RWPE2 (cell line): ENCODE data around the gene LRIG2.
A peak's percentile ranks its signal among the peaks of the same experiment; 100 is the strongest.

Experiments used
- ATAC-seq: fragments of 200-7000 bp; cut with Tn5 transposase; 3 replicates; pipeline ENCODE4 v1.9.1; 2021; ENCODE audit warnings: low read depth
- DNase-seq: peaks from one replicate; pipeline ENCODE4 v3.0.0-alpha.2; 2020; ENCODE audit warnings: low spot score
- H3K27ac ChIP-seq: fragments of 450-650 bp; 2 replicates; pipeline ENCODE4 v1.5.1; 2017; ENCODE audit warnings: mild to moderate bottlenecking; ENCODE audit not compliant: poor library complexity, severe bottlenecking
- H3K27me3 ChIP-seq: fragments of 250-450 bp; sonication (Bioruptor Pico); 2 replicates; pipeline ENCODE4 v1.5.1; 2021; ENCODE audit warnings: mild to moderate bottlenecking, moderate library complexity; ENCODE audit not compliant: insufficient read depth, poor library complexity, severe bottlenecking
- H3K36me3 ChIP-seq: fragments of 250-450 bp; sonication (Bioruptor Pico); 2 replicates; pipeline ENCODE4 v1.5.1; 2020; ENCODE audit warnings: low read depth, mild to moderate bottlenecking, moderate library complexity
- H3K4me1 ChIP-seq: fragments of 250-450 bp; sonication (Bioruptor Pico); 2 replicates; pipeline ENCODE4 v1.5.1; 2021; ENCODE audit warnings: mild to moderate bottlenecking, moderate library complexity; ENCODE audit not compliant: insufficient read depth, poor library complexity, severe bottlenecking
- H3K4me3 ChIP-seq: fragments of 250-450 bp; sonication (Bioruptor Pico); 2 replicates; pipeline ENCODE4 v1.5.1; 2021; ENCODE audit warnings: mild to moderate bottlenecking, moderate library complexity; ENCODE audit not compliant: severe bottlenecking
- H3K9me3 ChIP-seq: fragments of 250-450 bp; sonication (Bioruptor Pico); 2 replicates; pipeline ENCODE4 v1.5.1; 2021; ENCODE audit warnings: mild to moderate bottlenecking, moderate library complexity; ENCODE audit not compliant: severe bottlenecking
- TF ChIP-seq, protein P1 (sequence below): fragments of 450-650 bp; IDR thresholded peaks from one replicate; pipeline ENCODE4 v1.5.1; 2017; ENCODE audit warnings: mild to moderate bottlenecking, moderate library complexity; ENCODE audit not compliant: poor library complexity, severe bottlenecking

LRIG2 gene

DNA sequence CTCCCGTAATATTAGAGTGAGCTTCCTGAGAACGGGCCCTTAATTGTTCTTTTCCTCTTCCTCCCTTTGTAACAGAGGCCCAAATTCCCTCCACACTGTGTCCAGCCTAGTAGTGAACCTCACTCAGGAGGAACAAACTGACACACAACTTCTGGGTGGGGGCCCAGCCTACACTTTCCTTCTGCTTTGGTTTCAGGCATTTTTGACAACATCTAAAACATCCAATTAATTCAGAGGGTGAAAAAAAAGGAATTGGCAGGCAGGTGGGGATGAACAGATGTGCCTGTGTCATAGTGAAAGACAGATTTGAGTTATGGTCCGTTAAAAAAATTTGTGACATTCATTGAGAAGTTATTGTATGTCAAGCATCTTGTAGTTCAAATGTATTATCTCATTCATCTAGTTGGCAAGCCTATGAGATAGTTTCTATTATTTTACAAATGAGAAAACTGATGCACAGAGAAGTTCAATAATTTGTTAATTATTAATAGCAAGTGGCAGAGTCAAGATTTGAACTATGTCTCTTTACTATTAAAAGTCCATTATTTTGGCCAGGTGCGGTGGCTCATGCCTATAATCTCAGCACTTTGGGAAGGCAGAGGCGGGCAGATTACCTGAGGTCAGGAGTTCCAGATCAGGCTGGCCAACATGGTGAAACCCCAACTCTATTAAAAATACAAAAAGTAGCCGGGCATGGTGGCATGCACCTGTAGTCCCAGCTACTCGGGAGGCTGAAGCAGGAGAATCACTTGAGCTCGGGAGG is 41.6 kb upstream of the LRIG2 start:
- no peaks in the 10 kb centered on the region for H3K27me3 ChIP-seq
- peaks cover 20% of the 10 kb centered on the region for H3K4me1 ChIP-seq
- H3K27ac ChIP-seq, result no peak overlapping the region
- TF ChIP-seq, protein P1, sequence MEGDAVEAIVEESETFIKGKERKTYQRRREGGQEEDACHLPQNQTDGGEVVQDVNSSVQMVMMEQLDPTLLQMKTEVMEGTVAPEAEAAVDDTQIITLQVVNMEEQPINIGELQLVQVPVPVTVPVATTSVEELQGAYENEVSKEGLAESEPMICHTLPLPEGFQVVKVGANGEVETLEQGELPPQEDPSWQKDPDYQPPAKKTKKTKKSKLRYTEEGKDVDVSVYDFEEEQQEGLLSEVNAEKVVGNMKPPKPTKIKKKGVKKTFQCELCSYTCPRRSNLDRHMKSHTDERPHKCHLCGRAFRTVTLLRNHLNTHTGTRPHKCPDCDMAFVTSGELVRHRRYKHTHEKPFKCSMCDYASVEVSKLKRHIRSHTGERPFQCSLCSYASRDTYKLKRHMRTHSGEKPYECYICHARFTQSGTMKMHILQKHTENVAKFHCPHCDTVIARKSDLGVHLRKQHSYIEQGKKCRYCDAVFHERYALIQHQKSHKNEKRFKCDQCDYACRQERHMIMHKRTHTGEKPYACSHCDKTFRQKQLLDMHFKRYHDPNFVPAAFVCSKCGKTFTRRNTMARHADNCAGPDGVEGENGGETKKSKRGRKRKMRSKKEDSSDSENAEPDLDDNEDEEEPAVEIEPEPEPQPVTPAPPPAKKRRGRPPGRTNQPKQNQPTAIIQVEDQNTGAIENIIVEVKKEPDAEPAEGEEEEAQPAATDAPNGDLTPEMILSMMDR, result no peak
- ATAC-seq, result no peak
- H3K4me3 ChIP-seq, result no peak overlapping the region
- no peak for DNase-seq
- H3K9me3 ChIP-seq, result no peaks in the 10 kb centered on the region
- no peaks in the 10 kb centered on the region for H3K36me3 ChIP-seq

DNA sequence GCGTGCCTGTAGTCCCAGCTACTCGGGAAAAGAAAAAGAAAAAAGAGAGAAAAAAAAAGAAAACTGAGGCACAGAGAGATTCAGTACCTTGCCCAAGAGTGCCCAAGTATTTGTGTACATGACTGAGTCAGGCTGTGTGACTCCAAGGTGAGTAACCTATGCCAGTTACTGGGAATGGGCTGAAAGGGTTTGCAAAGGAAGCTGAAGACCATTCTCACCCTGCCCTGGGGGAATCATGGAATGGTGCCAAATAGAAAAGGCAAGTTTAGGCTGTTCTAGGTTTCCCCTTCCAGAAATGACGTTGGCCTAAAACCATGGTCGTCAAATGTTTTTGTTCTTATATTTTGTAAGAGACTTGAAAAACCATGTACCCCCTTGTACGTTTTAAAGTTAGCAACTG is 37.9 kb upstream of the LRIG2 start:
- DNase-seq (peak; percentile 89), ATAC-seq (peak; percentile 99)
- H3K27me3 ChIP-seq, result no peaks in the 10 kb centered on the region
- H3K27ac ChIP-seq, result peak overlapping the region; percentile 87
- H3K9me3 ChIP-seq, result no peaks in the 10 kb centered on the region
- H3K4me3 ChIP-seq, result no peak overlapping the region
- no peaks in the 10 kb centered on the region for H3K36me3 ChIP-seq
- H3K4me1 ChIP-seq, result peaks cover 27% of the 10 kb centered on the region
- TF ChIP-seq, protein P1, result no peak

DNA sequence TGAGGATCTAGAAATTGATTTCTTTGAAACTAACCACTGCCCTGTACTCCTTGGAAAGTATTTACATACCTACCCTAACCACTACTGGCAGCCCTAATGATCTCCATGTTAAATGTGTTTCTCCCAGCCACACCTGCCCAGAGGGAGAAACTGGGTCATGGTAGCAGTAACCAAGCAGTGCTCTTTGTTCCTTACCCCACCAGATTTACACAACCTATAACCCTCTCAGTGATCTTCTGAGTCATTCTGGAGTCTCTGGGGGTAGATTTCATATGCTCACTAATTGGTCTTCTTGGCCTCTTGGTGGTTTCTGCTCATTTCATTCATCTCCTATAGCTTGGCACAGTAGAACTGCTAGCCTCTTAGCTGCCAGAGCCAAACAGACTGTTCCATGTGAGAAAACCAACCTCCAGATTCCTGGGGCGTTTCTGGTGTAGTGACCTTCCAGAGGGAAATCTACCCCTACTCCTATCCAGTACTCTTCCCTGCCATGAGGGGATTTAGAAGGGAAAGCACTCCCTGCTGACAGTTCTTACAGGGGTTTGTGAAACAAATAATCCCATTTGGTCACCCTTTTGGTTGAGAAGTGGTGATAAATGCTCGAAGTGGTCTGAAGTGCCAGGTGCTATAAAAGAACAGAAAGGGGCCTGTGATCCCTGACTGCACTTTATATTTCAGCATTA is 36.2 kb upstream of the LRIG2 start:
- Histone ChIP-seq H3K27ac (peak overlapping the region; percentile 87), H3K36me3 (no peaks in the 10 kb centered on the region), H3K27me3 (no peaks in the 10 kb centered on the region), H3K9me3 (no peaks in the 10 kb centered on the region), H3K4me1 (peaks cover 27% of the 10 kb centered on the region), H3K4me3 (no peak overlapping the region)
- TF ChIP-seq, protein P1, result no peak
- peak; percentile 19; the same call in 1 of the 3 replicates for ATAC-seq
- no peak for DNase-seq

DNA sequence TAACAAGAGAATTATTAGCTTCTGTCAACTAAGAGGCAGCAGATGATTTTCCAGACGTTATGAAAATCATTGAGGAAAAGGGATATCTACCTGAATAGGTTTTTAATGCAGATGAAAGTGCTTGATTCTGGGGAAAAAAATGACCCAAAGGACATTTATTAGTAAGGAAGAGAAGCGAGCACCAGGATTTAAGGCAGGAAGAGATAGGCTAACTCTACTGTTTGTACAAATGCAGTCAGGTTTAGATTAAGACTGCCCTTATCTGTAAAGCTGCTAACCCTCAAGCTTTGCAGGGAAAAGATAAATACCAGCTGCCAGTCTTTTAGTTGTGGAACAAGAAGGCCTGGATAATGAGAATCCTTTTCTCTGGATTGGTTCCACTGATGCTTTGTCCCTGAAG is 33.0 kb upstream of the LRIG2 start:
- no peak overlapping the region for H3K27ac ChIP-seq
- TF ChIP-seq, protein P1, result no peak
- no peaks in the 10 kb centered on the region for H3K27me3 ChIP-seq
- H3K36me3 ChIP-seq, result no peaks in the 10 kb centered on the region
- H3K4me3 ChIP-seq, result no peak overlapping the region
- H3K9me3 ChIP-seq, result no peaks in the 10 kb centered on the region
- H3K4me1 ChIP-seq, result peaks cover 32% of the 10 kb centered on the region
- ATAC-seq, result no peak
- DNase-seq, result no peak
